ENCODE results near the gene GRAMD2A. TPM values are rescaled to one million over a fixed set of nuclear protein-coding genes. Genes with fewer than 3 reads are reported as not detected.

GRAMD2A gene
- total RNA-seq, 4 donors from 2014 or later: 0.67 to 4.1 TPM; not detected in 2

DNA sequence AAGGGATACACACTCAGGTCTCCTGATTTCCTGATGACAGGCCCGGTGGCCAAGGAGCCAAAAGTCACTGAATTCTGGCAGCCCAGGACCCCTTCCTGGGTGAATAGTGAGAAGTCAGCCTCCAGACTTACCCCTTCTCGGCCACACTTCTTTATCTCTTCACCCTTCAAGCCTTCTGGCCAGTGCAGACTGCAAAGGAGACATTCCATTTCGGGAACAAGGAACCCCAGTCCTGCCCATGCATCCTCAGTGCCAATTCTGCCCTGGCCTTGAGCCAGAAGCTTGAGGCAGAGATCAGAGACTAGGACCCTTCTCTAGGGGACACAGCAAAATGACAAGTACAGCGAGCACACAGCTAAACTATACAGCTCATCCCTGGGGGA is 28.8 kb downstream of the GRAMD2A start:
- Histone ChIP-seq H3K9me3 (no peaks in the 10 kb centered on the region), H3K27ac (no peak overlapping the region), H3K4me3 (no peak overlapping the region), H3K4me1 (no peaks in the 10 kb centered on the region), H3K27me3 (no peaks in the 10 kb centered on the region), H3K36me3 (no peaks in the 10 kb centered on the region)
- no peak for DNase-seq
- TF ChIP-seq, protein P1, sequence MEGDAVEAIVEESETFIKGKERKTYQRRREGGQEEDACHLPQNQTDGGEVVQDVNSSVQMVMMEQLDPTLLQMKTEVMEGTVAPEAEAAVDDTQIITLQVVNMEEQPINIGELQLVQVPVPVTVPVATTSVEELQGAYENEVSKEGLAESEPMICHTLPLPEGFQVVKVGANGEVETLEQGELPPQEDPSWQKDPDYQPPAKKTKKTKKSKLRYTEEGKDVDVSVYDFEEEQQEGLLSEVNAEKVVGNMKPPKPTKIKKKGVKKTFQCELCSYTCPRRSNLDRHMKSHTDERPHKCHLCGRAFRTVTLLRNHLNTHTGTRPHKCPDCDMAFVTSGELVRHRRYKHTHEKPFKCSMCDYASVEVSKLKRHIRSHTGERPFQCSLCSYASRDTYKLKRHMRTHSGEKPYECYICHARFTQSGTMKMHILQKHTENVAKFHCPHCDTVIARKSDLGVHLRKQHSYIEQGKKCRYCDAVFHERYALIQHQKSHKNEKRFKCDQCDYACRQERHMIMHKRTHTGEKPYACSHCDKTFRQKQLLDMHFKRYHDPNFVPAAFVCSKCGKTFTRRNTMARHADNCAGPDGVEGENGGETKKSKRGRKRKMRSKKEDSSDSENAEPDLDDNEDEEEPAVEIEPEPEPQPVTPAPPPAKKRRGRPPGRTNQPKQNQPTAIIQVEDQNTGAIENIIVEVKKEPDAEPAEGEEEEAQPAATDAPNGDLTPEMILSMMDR (IDR thresholded peaks at IDR 0.05): no peak
- no peak for TF ChIP-seq POLR2A (IDR thresholded peaks at IDR 0.05)
- intact Hi-C loops (cut with DNase I; ENCODE audit: low total_unique reads): no loop called here

DNA sequence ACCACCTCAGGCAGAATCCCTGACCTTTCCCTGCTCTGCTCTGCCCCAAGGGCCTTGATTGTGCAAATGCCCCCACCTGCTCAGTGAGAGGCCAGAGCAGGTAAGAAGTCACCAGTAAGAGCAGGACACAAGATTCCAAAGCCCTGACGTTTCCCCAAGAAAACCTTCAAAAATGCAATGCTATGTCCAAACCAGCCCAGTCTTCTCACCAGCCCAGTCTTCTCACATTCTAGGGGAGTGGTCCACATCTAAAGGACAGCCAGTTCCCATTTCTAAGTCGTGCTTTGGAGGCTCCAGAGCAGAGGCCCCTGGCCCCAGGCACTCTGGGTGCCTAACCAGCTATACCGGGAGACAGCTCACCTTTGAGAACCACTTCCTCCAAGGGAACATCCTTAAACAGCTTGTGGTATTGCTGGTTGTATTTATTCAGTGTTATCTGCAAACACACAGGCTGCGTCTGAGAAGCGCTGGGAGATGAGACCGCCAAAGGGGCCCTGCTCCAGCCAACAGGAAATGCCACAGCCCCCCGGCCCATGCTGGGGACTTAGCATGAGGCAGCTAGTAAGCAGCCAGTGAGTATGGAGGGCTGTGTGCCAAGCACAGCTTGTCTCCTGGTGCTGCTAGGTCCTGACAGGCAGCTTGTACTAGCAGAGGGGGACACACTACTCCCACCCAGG is 29.3 kb downstream of the GRAMD2A start:
- H3K4me3 ChIP-seq: no peak overlapping the region

DNA sequence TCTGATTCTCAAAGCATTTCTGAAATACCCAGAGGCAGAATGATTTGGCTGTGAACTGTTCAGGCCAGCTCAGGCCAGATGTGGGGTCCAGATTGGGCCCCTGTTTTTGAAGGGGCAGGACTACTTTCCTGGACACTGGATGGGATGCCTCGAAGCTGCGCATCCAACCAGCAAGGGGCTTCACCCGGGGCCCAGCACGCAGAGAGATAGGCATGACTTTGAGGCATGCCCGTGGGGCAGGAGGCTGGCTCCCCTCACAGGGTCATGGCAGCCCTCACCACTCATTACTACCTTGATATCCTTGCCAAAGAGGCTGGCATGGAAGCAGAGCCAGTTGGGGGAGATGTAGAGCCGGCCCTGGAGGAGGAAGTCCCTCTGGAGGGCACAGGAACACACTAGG is 30.1 kb downstream of the GRAMD2A start:
- H3K27me3 ChIP-seq: no peaks in the 10 kb centered on the region
- no peak overlapping the region for H3K4me3 ChIP-seq
- H3K9me3 ChIP-seq: no peaks in the 10 kb centered on the region
- no peaks in the 10 kb centered on the region for H3K4me1 ChIP-seq
- TF ChIP-seq, protein P1 (IDR thresholded peaks at IDR 0.05): no peak
- TF ChIP-seq POLR2A (IDR thresholded peaks at IDR 0.05): no peak
- intact Hi-C loops (cut with DNase I; ENCODE audit: low total_unique reads): no loop called here
- DNase-seq: no peak
- no peak overlapping the region for H3K27ac ChIP-seq
- H3K36me3 ChIP-seq: no peaks in the 10 kb centered on the region

More for the DNA sequence above, 29.3 kb downstream of the GRAMD2A start:
- DNase-seq: no peak
- intact Hi-C loops (cut with DNase I; ENCODE audit: low total_unique reads): no loop called here
- Histone ChIP-seq H3K36me3 (no peaks in the 10 kb centered on the region), H3K27ac (no peak overlapping the region), H3K9me3 (no peaks in the 10 kb centered on the region), H3K4me1 (no peaks in the 10 kb centered on the region), H3K27me3 (no peaks in the 10 kb centered on the region)
- no peak for TF ChIP-seq POLR2A (IDR thresholded peaks at IDR 0.05)
- TF ChIP-seq, protein P1 (IDR thresholded peaks at IDR 0.05): no peak

DNA sequence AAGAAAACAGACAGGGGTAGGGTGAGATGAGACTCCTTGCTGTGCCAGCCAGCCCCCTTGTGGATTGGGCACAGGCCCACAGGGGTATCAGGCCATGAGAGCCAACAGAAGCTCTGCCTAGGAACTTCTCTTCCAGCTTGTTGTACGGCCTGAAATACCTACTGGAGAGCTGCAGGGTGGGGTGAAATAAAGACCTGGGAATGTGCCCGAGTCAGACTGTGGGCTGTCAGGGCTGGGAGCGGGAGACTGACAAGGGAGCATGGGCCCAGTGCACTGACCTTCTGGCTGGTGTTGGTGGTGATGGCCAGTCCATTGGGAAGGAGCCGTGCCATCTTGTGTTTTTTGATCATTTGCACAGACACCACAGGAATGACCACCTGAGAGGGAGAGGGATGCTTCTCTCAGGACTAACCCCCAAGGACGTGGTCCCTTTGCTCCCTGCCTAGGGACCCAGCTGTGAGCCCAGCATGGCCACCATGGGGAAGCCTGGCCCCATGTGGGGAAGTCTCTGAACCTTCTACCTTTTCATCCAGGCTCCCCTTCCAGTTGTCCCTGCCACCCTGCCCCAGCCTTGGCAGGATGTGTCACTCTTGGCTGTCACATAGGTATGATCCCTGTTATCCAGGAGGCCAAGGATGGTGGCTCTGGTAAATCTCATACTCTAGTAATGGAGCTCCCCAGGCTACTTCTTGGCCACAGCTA is 30.7 kb downstream of the GRAMD2A start:
- Histone ChIP-seq H3K4me1 (no peaks in the 10 kb centered on the region), H3K9me3 (no peaks in the 10 kb centered on the region), H3K27ac (no peak overlapping the region), H3K4me3 (no peak overlapping the region), H3K36me3 (no peaks in the 10 kb centered on the region), H3K27me3 (no peaks in the 10 kb centered on the region)
- intact Hi-C loops (cut with DNase I; ENCODE audit: low total_unique reads): no loop called here
- TF ChIP-seq, protein P1 (IDR thresholded peaks at IDR 0.05): no peak
- TF ChIP-seq POLR2A (IDR thresholded peaks at IDR 0.05): no peak
- DNase-seq: no peak

DNA sequence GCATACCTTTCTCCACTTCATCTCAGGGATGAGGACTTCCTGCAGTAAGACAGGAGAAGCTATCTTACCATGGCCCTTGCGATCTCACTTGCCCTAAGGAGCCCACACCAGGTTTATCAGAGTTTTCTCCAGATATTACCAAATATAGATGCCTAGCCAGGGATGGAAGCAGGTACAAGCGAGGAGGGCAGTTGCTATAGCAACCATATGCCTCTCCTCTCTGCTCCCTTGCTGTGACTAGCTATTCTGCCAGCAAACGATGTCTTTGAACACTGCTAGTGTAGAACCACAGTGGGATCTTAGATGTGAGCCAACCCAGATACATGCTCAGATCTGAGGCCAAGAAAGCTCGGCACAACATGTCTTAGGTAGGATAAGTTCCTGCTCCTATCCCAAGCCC is 33.9 kb downstream of the GRAMD2A start:
- H3K27me3 ChIP-seq: no peaks in the 10 kb centered on the region
- no peaks in the 10 kb centered on the region for H3K36me3 ChIP-seq
- H3K9me3 ChIP-seq: no peaks in the 10 kb centered on the region
- no peak overlapping the region for H3K4me3 ChIP-seq
- intact Hi-C loops (cut with DNase I; ENCODE audit: low total_unique reads): no loop called here
- no peaks in the 10 kb centered on the region for H3K4me1 ChIP-seq
- TF ChIP-seq, protein P1 (IDR thresholded peaks at IDR 0.05): no peak
- TF ChIP-seq POLR2A (IDR thresholded peaks at IDR 0.05): no peak
- no peak for DNase-seq
- H3K27ac ChIP-seq: no peak overlapping the region

Measured in uterus (tissue), 4 donors.